ENCODE results near the gene JUN. TPM values are rescaled to one million over a fixed set of nuclear protein-coding genes. Genes with fewer than 3 reads are reported as not detected.

Gene JUN
- total and polyA plus RNA-seq, 2 of the 4 experiments (the other 2 are of a cell fraction) = 46.6 to 89.1 TPM

- intact Hi-C loops (cut with micrococcal nuclease) = no loop called here
- Histone ChIP-seq H4K20me1 (ENCODE audit: insufficient read depth, low read length) (no peaks in the 10 kb centered on the region), H2BK20ac (ENCODE audit: low read depth, low read length) (no peak overlapping the region), H2AFZ (replicated peaks; ENCODE audit: low read length, poor library complexity) (no peak overlapping the region), H3K27me3 (ENCODE audit: control insufficient read depth, insufficient read depth, low read length) (no peaks in the 10 kb centered on the region), H4K5ac (ENCODE audit: low read depth, low read length) (no peak overlapping the region), H3K9me3 (ENCODE audit: control insufficient read depth, insufficient read depth, low read length) (no peaks in the 10 kb centered on the region), H3K23ac (ENCODE audit: low read depth, low read length) (no peak overlapping the region; the same call in 1 of the 2 replicates), H3K9ac (ENCODE audit: low read depth, low read length) (no peak overlapping the region), H3K14ac (replicated peaks; ENCODE audit: low read depth, low read length) (no peak overlapping the region), H3K79me1 (ENCODE audit: low read depth in 1 of 2, low read length in 2 of 2) (no peaks in the 10 kb centered on the region), H2AK9ac (replicated peaks; ENCODE audit: low read depth, low read length, poor library complexity) (no peak overlapping the region), H4K8ac (ENCODE audit: low read depth in 2 of 2, low read length in 2 of 2) (no peak overlapping the region), H2BK120ac (ENCODE audit: low read depth, low read length) (no peak overlapping the region), H3K4ac (ENCODE audit: low read depth, low read length) (no peak overlapping the region), H3K36me3 (ENCODE audit: control insufficient read depth, insufficient read depth, low read length) (no peaks in the 10 kb centered on the region), H2BK15ac (ENCODE audit: low read depth, low read length) (no peak overlapping the region), H3K18ac (ENCODE audit: low read depth, low read length) (no peak overlapping the region), H3K56ac (ENCODE audit: extremely low read depth, insufficient read depth, low read length) (no peak overlapping the region), H2BK5ac (ENCODE audit: low read depth, low read length, poor library complexity, severe bottlenecking) (no peak overlapping the region), H3K9me1 (ENCODE audit: insufficient read depth, low read length) (peaks cover 6% of the 10 kb centered on the region; the same call in 1 of the 2 replicates), H2AK5ac (ENCODE audit: low read depth, low read length) (no peak overlapping the region; the same call in 1 of the 2 replicates), H3K4me2 (ENCODE audit: low read depth, low read length) (no peak overlapping the region), H3K4me1 (ENCODE audit: control insufficient read depth, insufficient read depth, low read length) (peaks cover 3% of the 10 kb centered on the region), H3K4me3 (ENCODE audit: insufficient read depth, low read depth, low read length) (no peak overlapping the region), H4K91ac (ENCODE audit: insufficient read depth, low read depth, low read length) (no peak overlapping the region), H3K27ac (ENCODE audit: insufficient read depth, low read length) (no peak overlapping the region)
- 89% methylated on average over 6 of the region's 11 CpGs; no CpG with 5 or more reads in 1 of the 2 experiments for WGBS, 2 experiments (ENCODE audit: extremely low coverage in 2 of 2, insufficient read length in 1 of 2)
- no peak for ATAC-seq (ENCODE audit: low read depth)
- ChIA-PET CTCF (no interaction called here), POLR2A (ENCODE audit: unreplicated experiment) (no interaction called here)
- dilution Hi-C loops (cut with HindIII; ENCODE audit: low sequenced_read_pairs, unreplicated experiment) = no loop called here
- in situ Hi-C loops (cut with MboI; ENCODE audit: low sequenced_read_pairs) = no loop called here
- DNase-seq = no peak
- TF ChIP-seq ELK1 (IDR thresholded peaks at IDR 0.05; ENCODE audit: borderline replicate concordance, low read depth, low read length) (no peak), NFE2L2 (IDR thresholded peaks at IDR 0.05; ENCODE audit: low read depth, low read length) (no peak), SMC3 (IDR thresholded peaks at IDR 0.05; ENCODE audit: low read depth, low read length) (no peak), MAZ (IDR thresholded peaks at IDR 0.05; ENCODE audit: borderline replicate concordance, low read depth, low read length) (no peak), CHD1 (IDR thresholded peaks at IDR 0.05; ENCODE audit: low read depth, low read length) (no peak), CEBPB (IDR thresholded peaks at IDR 0.05; ENCODE audit: low read depth, low read length) (no peak), MXI1 (IDR thresholded peaks at IDR 0.05; ENCODE audit: borderline replicate concordance, low read depth, low read length) (no peak), POLR2A (IDR thresholded peaks at IDR 0.05; ENCODE audit: low read depth, low read length) (no peak), RCOR1 (IDR thresholded peaks at IDR 0.05; ENCODE audit: insufficient replicate concordance, low read length) (no peak), USF2 (IDR thresholded peaks at IDR 0.05; ENCODE audit: low read depth, low read length) (no peak), BHLHE40 (IDR thresholded peaks at IDR 0.05; ENCODE audit: low read depth, low read length) (no peak), CTCF (conservative IDR thresholded peaks at IDR 0.05; ENCODE audit: low read depth, low read length) (no peak), RAD21 (IDR thresholded peaks at IDR 0.05; ENCODE audit: low read length) (no peak), FOS (IDR thresholded peaks at IDR 0.05; ENCODE audit: low read depth, low read length) (no peak), RFX5 (IDR thresholded peaks at IDR 0.05; ENCODE audit: low read depth, low read length) (no peak)
- BruUV-seq (replicated peaks) = no TSS peak
These were observed 22.1 kb upstream of the JUN start for GRCh38 chr1:58805716-58806571.

All from IMR-90 (cell line).